GM21515 (cell line): ENCODE data around the gene DQX1.
"Not testable (repeated sequence)": the region's sequence is repeated elsewhere in the genome, so short reads cannot be mapped to it uniquely, and the experiment has no call there.

Experiments
- ATAC-seq: cut with Tn5 transposase; IDR thresholded peaks from one replicate; pipeline ENCODE4 v1.9.1; 2021; ENCODE audit not compliant: unreplicated experiment

Gene DQX1

DNA sequence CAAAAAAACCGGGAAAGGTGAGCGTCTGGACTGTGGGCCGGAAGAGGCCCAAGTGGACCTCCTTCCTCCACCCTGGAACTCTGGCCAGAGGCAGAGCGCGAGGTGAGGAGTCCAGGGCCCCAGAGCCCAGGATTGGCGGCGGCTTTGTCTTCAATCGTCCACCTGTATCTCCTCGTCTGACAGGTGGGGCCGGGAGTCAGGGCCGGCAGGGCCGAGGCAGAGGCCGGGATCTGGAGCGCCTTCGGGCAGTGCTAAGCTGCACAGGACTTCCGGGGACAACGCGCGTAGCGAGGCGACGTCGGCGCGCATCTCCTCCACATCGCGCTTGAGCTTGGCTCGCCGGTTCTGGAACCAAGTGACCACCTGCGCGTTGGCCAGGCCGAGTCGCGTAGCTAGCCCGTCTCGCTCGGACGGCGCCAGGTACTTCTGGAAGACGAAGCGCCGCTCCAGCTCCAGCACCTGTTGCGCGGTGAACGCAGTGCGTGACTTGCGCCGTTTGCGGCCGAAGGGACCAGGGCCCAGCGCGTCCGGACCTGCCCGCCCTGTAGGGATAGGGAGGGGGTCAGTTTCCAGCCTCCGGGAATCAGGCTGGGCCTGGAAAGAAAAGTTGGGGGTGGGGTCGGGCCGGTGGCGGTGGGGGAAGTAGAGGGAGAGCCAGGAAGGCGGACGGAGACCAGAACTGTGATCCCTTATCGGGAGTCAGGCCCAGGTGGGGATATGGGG, 28.1 kb downstream of the DQX1 start:
- no peak for ATAC-seq

DNA sequence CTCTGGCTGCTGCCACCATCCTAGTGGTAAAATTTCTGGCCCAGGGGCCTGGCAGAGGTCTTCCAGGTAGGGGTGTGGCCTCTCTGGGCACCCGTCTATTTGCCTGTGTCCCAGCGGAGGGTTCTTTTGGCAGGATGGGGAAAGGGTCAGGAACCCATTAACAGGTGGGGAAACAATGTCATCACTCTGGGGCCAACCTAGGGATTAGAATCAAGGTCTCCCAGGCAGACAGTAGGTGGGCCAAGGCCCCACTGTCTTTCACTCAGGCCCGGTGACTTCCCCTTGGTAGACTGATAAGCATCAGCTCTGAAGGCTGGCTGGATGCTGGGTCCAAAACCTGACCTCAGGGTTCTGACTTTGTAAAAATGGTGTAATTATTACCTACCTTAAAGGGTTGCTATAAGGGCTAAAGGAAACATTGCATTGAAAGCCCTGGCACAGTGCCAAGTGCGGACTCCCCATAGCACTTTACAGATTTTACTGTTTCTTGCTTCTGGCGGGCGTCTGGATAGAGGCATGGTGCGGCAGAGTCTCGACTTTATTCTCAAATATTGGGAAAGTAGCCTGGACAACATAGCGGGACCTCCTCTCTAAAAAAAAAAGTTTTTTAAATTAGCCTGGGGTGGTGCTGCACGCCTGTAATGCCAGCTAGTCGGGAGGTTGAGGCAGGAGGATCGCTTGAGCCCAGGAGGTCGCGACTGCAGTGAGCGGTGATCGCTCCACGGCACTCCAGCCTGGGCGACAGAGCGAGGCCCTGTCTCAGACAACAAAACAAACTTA, 28.8 kb downstream of the DQX1 start:
- no peak for ATAC-seq

DNA sequence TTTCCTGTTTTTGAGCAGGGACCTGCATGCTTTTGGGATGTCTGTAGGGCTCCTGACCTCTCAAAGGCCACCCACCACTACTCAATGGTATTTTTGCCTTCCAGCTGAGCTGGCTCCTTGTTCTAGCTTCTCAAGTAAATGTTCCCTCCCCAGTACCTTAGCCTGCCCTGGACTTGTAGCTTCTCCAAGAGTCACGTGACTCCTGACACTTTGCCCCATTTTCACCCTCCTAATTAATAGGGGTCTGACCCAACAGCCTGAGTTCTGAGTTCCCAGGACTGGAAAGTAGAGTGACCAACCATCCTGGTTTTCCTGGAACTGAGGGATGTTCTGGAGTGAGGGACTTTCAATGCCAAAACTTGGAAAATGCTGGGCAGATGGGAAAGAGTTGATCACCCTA, 30.6 kb downstream of the DQX1 start:
- ATAC-seq = no peak

DNA sequence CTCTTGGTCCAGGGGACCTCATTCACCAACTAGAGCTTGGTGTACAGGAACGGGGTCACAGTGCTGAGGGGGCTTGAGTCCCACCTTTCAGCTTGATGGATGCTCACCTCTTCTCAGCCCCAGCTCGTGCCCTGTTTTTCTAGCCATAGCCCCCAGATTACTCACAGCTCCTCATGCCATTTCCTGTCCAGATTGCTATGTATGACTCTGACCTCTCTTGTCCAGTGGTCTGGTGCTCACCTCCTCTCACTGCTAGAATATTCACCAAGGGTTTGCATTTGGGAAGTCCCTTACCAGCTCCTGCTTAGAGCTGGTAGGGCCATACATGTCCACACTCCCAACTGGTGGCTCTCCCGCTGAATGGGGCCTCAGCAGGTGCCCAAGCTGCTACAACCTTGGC, 32.5 kb downstream of the DQX1 start:
- no peak for ATAC-seq

DNA sequence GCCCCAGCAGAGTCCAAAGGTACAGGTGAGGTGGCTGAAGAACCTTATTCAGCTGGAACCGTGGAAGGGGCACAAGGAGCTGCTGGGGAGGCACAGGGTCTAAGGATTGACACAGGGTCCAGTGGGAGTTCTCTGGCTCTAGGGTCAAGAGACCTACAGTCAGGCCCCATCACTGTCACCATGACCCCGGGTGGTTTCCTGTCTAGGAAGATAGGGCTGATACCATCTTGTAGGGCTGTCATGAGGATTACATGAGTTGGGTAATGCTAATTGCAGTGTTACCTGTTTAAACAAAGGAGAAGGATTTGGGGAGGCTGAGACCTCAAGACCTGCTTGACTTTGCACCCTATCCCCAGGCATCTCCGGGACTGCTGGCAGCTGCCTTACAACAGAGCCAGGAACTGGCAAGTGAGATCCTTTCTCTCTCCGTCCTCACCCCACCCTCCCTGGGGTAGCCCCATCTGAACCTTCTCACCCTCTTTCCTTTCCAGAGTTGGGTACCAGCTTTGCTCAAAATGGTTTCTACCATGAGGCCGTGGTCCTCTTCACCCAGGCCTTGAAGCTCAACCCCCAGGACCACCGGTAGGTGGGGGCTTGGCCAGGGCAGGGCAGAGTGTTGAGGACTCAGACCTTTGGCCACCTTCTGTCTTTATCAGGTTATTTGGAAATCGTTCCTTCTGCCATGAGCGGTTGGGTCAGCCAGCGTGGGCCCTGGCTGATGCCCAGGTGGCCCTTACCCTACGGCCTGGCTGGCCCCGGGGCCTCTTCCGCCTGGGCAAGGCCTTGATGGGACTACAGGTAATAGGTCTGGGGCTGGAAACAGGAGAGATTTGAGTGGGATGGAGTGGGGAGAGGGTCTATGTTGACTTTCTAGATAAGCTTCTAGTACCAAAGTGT, 34.1 kb downstream of the DQX1 start:
- ATAC-seq = no peak

DNA sequence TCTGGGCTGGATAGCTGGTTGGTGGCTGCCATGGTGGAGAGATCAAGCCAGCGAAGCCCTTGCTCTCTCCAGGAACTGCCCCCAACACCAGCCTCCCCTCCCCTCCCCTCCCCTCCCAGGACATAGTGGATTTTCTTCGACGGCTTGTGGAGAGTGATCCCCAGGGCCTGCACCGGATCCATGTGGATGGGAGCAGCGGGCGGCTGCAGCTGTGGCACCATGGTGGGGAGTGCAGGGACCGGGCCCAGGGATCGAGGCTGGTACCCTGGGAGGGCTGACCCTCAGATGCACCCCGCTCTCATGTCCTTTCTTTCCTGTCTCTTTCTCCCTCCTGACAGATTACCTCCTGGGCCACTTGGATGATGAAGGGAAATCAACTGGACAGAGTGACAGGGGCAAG, 36.1 kb downstream of the DQX1 start:
- no peak for ATAC-seq

DNA sequence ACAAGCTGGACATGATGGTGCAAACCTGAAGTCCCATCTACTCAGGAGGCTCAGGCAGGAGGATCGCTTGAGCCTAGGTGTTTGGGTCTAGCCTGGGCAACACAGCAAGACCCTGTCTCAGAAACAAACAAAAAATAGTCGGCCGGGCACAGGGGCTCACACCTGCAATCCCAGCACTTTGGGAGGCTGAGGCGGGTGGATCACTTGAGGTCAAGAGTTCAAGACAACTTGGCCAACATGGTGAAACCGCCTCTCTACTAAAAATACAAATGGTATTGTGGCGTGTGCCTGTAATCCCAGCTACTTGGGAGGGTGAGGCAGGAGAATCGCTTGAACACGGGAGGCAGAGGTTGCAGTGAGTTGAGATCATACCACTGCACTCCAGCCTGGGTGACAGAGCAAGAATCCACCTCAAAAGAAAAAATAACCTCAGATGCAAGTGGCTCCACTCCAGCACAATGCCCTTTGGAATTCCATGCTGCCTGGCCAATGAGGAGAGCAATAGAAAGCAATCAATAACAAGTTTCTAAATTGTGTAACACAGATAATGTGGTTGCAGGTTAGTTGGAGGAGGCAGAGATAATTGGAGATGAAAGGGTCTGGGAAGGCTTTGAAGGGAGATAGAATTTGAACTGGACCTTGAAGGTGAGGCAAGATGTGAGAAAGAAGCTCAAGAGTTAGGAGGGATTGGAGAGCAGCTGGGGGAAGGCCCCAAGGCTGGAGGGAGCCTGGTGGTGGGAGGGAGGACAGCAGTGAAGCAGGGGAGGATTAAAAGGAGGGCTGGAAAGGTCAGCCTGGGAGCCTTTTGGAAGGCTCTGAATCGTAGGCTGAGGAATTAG, 37.2 kb downstream of the DQX1 start:
- ATAC-seq = no peak

DNA sequence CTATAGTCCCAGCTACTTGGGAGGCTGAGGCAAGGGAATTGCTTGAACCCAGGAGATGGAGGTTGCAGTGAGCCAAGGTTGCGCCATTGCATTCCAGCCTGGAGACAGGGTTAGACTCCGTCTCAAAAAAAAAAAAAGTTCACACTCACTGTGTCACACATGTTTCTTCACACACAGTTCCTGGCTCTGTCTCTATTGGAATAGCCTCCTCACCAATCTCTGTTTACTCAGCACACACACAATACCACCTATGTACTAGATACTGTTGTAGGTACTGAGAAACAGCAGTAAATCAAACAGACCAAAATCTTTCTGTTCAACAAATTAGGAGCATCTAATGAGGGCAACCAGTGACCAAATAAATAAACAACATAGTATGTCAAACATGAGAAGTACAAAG, 39.9 kb downstream of the DQX1 start:
- no peak for ATAC-seq

DNA sequence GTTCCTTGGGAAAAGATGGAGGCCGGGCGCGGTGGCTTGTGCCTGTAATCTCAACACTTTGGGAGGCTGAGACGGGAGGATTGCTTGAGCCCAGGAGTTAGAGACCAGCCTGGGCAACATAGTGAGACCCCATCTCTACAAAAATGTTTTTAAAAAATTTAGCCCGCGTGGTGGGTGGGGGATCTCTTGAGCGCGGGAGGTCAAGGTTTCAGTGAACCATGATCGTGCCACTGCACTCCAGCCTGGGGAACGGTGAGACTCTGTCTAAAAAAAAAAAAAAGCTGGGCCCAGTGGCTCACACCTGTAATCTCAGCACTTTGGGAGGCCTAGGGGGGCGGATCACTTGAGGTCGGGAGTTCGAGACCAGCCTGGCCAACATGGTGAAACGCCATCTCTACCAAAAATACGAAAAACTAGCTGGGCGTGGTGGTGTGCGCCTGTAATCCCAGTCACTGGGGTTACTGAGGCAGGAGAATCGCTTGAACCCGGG, 42.3 kb downstream of the DQX1 start:
- ATAC-seq = not testable (repeated sequence)

DNA sequence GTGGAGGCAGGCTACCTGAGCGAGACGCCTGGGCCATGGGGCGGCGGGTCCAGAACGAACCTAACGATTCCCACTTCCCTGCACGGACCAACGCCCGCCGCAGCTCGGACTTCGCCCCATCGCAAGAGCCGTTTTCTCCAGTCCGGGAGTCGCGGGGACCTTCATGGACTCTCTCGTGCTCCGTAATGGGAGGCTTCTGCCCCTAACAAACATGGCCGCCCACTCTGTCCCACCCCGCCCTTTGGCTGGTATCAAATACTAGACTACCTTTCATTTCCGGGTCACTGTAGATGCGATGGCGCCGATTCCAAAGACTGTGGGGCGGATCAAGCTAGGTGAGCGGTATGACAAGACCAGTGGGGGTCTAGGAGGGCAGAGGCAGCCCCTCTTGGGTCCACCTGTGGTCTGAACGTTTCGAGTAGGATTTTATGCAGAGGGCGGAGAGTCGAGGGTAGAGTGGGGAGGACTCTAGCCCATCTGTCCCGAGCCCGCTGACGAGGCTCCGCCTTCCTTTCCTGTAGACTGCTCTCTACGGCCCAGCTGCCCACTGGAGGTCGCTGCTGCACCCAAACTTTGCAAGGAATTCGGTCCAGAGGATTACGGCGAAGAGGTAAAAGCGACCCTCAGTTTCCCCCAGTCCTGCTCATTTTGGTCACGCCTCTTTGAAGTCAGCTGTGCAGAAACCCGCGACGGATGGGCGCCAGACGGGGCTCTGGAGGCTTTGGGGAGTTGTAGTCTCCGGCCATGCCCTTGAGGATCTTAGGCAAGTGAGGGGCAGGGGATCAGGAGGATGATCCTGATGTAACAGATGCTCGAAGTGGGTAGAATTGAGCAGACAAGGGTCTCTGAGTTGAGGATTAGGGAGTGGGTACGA, 43.0 kb downstream of the DQX1 start, which contains the start of the genes CCDC142 and TTC31:
Gene CCDC142 (minus strand): TSS at position 198 of the 874 bp plus-strand sequence. CDS start 161 bp downstream, at position 37.
Gene TTC31 (plus strand): TSS at position 281 of the 874 bp plus-strand sequence. CDS start 15 bp downstream, at position 296.
- ATAC-seq = peak; percentile 84

DNA sequence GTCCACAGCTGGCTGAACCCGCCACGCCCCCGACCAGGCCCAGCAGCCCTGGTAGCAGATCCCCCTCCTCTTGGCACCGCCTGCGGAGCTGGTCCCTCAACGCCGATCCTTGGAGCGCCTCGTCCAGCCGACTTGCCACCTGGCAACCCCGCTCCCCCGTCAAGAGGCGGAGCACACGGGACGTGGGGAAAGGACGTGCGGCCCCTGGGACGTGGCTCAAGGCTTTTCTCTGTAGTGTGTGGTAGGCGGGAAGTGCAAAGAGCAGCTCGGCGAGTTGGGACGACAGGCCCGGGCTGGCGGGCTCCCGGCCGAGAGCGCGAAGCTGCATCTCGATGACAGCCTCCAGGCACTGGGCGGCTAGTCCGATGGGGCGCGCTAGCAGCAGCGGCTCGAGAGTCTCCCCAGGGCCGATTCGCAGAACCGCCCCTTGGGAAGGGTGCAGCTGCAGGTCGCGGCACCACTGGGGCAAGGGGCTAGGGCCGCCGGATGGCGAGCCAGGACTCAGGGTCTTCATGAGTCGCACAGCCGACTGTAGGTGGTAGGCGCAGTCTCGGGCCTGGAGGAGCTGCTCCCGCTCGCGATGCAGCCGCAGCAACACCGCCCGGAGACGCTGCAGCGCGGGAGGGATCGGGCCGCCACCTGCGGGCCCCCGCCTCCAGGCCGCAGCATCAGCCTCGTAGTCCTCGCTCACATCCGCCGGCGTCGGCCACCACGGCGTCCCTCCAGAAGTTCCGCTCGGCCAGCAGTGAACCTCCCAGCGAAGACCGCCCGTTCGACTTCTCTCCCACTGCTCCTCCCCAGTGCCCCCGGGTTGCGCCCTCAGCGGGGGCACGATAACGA, 43.9 kb downstream of the DQX1 start:
- ATAC-seq = peak; percentile 41

DNA sequence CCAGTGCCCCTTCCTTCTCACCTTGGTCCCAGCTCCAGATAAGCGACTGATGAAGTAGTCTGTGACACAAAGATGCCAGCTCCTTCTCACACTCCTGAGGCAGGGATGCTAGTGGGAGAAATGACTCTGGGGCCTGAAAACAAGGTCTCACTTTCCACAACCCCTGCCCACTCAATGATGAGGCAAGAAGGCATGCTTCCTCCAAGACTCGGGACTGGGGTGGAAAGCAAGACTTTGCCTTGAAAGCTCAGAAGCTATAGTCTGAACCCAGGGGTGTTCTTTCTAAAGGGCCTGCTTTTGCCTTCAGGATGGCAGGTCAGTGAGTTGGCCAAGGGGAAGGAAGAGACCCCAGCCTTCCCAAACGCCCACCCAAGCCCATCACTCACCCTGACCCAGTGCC, 44.6 kb downstream of the DQX1 start:
- ATAC-seq = no peak

DNA sequence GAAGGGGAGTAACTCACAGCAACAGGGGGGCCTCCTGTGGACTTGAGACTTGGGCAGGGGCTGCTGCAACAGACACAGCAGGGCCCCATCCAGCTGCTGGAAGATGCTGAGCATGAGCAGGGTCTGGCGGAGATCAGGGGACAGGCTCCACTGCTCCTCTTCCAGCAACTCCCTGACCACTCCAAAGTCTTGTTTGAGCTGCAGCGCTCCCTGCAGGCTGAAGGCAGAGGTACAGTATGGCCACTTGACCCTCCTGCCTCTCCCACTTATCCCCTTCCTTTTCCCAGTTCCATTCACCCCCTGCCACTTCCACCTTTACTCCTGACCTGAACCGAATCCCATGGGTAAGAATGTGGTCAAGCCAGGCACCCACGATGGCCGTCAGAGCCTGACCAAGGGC, 51.1 kb downstream of the DQX1 start:
- ATAC-seq = no peak

DNA sequence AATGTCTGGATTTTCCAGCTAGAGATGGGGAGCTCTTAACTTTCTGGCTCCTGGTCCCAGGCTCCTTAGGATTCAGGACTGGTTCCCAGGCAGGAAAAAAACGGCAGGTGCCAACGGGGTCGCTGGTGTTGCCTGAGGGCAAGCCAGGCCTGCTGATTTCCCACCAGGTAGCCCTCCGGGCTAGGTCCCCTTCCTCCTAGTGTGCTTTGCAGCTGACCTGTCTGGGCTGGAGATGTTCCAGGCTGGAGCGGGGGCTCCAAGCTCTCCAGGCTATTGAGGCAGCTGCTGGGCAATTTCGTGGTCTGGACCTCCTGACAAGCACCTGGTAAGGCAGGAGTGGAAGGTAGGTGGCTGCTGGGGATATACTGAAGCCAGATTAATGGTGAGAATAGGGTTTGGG, 51.5 kb downstream of the DQX1 start:
- no peak for ATAC-seq

DNA sequence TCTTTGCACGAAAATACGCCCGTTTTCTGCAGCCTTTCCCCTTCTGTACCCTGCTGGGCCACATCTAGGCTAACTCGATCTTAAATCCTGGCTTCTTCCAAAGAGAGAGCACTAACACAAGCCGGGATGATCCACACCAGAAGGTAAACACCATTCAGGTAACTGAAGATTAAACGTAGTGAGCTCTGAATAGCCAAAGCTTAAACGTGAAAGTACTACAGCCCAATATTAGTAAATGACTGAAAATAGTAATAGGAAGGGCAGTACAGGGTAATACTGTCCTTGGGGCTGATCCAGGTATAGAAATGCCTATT, 53.1 kb downstream of the DQX1 start:
- no peak for ATAC-seq

DNA sequence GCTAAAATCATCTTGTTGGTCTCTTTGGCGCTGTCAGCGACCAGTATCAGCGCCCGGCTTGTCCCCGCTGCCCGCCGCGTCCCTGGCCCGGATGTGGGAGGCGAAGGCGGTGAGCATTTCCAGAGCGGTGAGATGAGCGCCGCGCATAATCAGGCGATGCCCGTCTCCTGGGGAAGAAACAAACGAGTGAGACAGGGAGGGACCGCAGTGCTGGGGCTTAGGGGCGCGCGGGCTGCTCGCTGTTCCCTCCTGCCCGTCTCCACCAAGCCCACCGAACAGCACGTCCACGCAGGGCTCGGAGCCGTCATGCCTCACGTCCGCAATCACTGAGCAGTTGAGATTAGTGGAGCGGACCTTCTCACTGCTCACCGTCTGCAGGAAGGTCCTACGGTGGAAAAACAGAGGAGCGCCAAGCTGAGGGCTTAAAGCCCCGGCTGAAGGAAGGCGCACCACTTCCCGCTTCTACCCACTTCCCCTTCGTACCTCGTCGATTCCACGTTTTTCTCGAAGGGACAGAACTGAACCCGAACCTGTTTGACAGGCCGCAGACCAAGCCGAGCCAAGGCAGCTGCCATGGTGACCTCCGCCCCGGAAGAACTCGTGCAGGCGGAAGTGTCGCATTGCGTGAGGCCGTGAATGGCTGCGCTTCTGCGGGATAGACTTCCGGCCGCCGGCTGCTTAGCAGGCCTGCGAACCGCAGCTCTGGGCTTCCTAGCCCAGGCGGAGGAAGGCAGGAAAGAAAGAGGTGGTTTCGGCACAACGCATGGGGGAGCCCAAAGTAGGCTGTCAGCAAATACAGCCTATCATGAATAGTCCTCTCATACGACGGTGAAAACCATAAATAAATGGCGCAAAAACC, 53.7 kb downstream of the DQX1 start, which contains the start of gene MRPL53:
Gene MRPL53 (minus strand): TSS at position 595 of the 859 bp plus-strand sequence. CDS start 20 bp downstream, at position 575.
- ATAC-seq = peak; percentile 84

DNA sequence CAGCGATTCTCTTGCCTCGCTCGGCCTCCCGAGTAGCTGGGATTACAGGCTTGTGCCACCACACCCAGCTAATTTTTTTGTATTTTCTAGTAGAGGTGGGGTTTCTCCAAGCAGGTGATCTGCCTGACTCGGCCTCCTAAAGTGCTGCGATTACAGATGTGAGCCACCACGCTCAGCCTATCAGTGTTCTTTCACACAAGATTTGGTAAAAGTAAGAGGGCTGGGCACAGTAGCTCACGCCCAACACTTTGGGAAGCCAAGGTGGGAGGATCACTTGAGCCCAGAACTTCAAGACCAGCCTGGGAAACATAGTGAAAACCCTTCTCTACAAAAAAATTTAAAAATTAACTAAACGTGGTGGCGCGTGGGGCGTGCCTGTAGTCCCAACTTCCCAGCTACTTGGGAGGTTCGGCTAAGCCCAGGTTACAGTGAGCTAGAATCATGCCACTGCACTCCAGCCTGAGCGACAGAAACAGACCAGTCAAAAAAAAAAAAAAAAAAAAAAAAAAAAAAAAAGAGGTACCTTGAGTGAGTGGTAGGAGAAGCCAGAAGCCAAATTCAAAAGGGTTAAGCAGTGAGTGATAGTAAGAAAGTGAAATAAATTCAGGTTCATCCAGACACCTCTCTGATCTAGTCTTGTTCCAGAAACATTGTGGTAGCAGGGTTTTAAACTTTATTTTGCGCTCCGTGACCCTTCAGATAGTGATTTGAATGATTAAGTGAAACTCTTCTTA, 54.5 kb downstream of the DQX1 start:
- ATAC-seq = no peak
